Activated CD4-positive, alpha-beta memory T cell treated with anti-CD3 and anti-CD28 coated beads, Interleukin-2, amount 10 ng/mL, durations not matched to agents 7 days and 5 days (primary cell): ENCODE results near the gene UBE2Q1. TPM values are rescaled to one million over a fixed set of nuclear protein-coding genes. Genes with fewer than 3 reads are reported as not detected.
"Not testable (repeated sequence)": the region's sequence is repeated elsewhere in the genome, so short reads cannot be mapped to it uniquely, and the experiment has no call there.

ENCODE experiments used
- CTCF ChIA-PET: fragments of 350-600 bp; sonication (Branson Sonifier 250); formaldehyde crosslinking; loops from one replicate; lab custom pipeline; 2021; ENCODE audit warnings: antibody characterized with exemption, inconsistent platforms; lab: Charles Lee
- POLR2A ChIA-PET: fragments of 350-600 bp; sonication (Branson Sonifier 250); formaldehyde crosslinking; loops from one replicate; lab custom pipeline; 2021; ENCODE audit warnings: antibody characterized with exemption; lab: Charles Lee
- DNase-seq: peaks from one replicate; pipeline ENCODE4 v3.0.0-alpha.2; 2020
- H3K27ac Mint-ChIP-seq: one replicate; pipeline ENCODE4 v1.8.0; 2021; ENCODE audit warnings: mild to moderate bottlenecking, mixed read lengths
- H3K27me3 Mint-ChIP-seq: one replicate; pipeline ENCODE4 v1.8.0; 2021; ENCODE audit warnings: mixed read lengths
- H3K36me3 Mint-ChIP-seq: one replicate; pipeline ENCODE4 v1.8.0; 2021; ENCODE audit warnings: low read depth, mixed read lengths
- H3K4me1 Mint-ChIP-seq: one replicate; pipeline ENCODE4 v1.8.0; 2021; ENCODE audit warnings: mixed read lengths
- H3K4me3 Mint-ChIP-seq: one replicate; pipeline ENCODE4 v1.8.0; 2021; ENCODE audit warnings: mild to moderate bottlenecking, mixed read lengths
- H3K9me3 Mint-ChIP-seq: one replicate; pipeline ENCODE4 v1.8.0; 2021; ENCODE audit warnings: mixed read lengths
- total RNA-seq, 2 experiments: library from RNA; stranded (reverse); gene quantifications; one replicate each; pipeline ENCODE4 v1.2.3, GENCODE V29; 2021

Gene UBE2Q1
- total RNA-seq, 2 experiments from 2014 or later: 118 to 122 TPM

GRCh38 chr1:154546264-154547063, 12.0 kb downstream of the UBE2Q1 start:
- peak; percentile 58 for DNase-seq
- Mint-ChIP-seq H3K4me3 (no peak overlapping the region), H3K4me1 (peaks cover 12% of the 10 kb centered on the region), H3K36me3 (peaks cover 29% of the 10 kb centered on the region), H3K27ac (no peak overlapping the region), H3K27me3 (peaks cover 4% of the 10 kb centered on the region), H3K9me3 (no peaks in the 10 kb centered on the region)
- CTCF ChIA-PET: interaction anchor here (0.6 to 5.6 kb wide), 23 partner anchors 7 to 361 kb away, joined by 3 to 111 read pairs (median 4); partner anchors contain the start of gene HAX1
- POLR2A ChIA-PET: interaction anchor here (0.7 kb wide), 1 partner anchor 65 kb away, joined by 4 read pairs; no protein-coding TSS in a partner anchor

DNA sequence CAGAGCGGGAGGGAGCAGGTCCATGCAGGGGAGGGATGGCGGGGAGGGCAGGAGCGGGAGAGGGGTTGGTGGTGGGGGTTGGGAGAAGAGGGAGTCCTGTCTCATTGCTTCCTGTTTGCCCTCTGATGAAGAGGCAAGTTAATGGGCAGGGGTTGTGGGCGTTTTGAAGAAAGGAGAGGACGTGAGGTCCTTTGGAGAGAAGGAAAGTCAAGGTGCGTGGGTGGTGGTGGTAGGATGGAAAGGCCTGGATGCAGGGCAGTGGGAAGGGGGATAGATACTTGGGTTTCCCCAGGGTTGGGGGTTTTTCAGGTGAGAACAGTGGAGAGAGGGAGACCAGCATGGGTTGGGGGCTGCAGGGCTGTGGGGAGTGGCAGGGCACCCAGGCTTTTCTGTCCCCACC, 17.2 kb downstream of the UBE2Q1 start:
- no peaks in the 10 kb centered on the region for H3K4me1 Mint-ChIP-seq
- ChIA-PET CTCF (interaction anchor here (2.3 kb wide), 1 partner anchor 61 kb away, joined by 11 read pairs; no protein-coding TSS in a partner anchor), POLR2A (no interaction called here)

GRCh38 chr1:154539486-154540483, 18.7 kb downstream of the UBE2Q1 start:
- Mint-ChIP-seq H3K27me3 (peaks cover 32% of the 10 kb centered on the region), H3K9me3 (no peaks in the 10 kb centered on the region), H3K4me1 (no peaks in the 10 kb centered on the region), H3K27ac (no peak overlapping the region), H3K4me3 (no peak overlapping the region), H3K36me3 (no peaks in the 10 kb centered on the region)
- POLR2A ChIA-PET: no interaction called here
- CTCF ChIA-PET: interaction anchor here (1.0 kb wide), 1 partner anchor 60 kb away, joined by 6 read pairs; no protein-coding TSS in a partner anchor
- no peak for DNase-seq

More for the DNA sequence above, 17.2 kb downstream of the UBE2Q1 start:
- H3K27me3 Mint-ChIP-seq: peaks cover 26% of the 10 kb centered on the region
- H3K36me3 Mint-ChIP-seq: no peaks in the 10 kb centered on the region
- no peak for DNase-seq
- H3K4me3 Mint-ChIP-seq: no peak overlapping the region
- H3K9me3 Mint-ChIP-seq: no peaks in the 10 kb centered on the region
- H3K27ac Mint-ChIP-seq: no peak overlapping the region

- Mint-ChIP-seq H3K4me3 (no peak overlapping the region), H3K27me3 (peaks cover 35% of the 10 kb centered on the region), H3K36me3 (no peaks in the 10 kb centered on the region), H3K27ac (no peak overlapping the region), H3K4me1 (no peaks in the 10 kb centered on the region), H3K9me3 (no peaks in the 10 kb centered on the region)
- DNase-seq: no peak
- POLR2A ChIA-PET: no interaction called here
- CTCF ChIA-PET: interaction anchor here (2.3 kb wide), 1 partner anchor 10 kb away, joined by 5 read pairs; no protein-coding TSS in a partner anchor
These were observed 21.9 kb downstream of the UBE2Q1 start for GRCh38 chr1:154536570-154536969.

DNA sequence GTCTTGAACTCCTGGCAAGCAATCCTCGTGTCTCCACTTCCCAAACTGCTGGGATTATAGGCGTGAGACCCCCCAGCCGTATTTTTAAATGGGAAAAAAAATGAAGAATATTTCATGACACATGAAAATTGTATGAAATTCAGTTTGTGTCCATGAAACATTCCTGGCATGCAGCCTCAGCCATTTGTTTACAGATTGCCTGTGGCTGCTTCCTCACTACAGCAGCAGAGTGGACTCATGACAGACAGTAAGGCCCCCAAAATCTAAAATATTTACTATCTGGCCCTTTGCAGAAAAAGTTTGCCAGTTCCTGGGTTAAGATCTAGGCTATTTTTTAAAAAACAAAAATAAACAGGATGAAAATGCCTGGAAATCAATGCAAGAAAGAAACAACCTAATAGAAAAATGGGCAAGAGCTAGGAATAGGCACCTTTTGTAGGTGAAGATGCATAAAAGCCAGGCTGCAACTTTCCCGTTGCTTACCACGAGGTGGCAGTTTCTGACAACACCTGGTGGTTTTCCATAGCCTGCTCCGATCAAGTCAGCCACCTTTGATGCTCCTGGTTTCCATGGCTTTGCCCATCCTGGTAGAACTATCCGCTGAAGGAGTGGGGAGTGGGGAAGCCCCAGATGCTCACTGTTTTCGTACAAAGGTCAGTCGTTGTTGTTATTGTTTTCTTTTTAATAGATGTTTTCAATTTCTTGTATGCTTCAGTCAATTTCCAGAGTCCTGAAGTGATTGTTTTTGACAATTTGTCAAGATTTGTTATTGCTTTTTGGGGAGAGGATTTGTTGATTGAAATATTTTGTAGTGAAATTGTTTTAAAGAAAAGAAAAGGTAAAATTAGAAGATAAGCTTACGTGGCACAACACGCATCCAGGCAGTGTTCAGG, 24.3 kb downstream of the UBE2Q1 start:
- Mint-ChIP-seq H3K4me3 (no peak overlapping the region), H3K36me3 (no peaks in the 10 kb centered on the region), H3K9me3 (no peaks in the 10 kb centered on the region), H3K27ac (no peak overlapping the region), H3K4me1 (no peaks in the 10 kb centered on the region), H3K27me3 (peaks cover 23% of the 10 kb centered on the region)
- POLR2A ChIA-PET: no interaction called here
- CTCF ChIA-PET: interaction anchor here (1.2 to 2.3 kb wide), 3 partner anchors 13 to 53 kb away, joined by 3 to 5 read pairs (median 3); no protein-coding TSS in a partner anchor
- DNase-seq: no peak

- CTCF ChIA-PET: interaction anchor here (0.8 kb wide), 1 partner anchor 15 kb away, joined by 3 read pairs; no protein-coding TSS in a partner anchor
- peaks cover 24% of the 10 kb centered on the region for H3K27me3 Mint-ChIP-seq
- H3K27ac Mint-ChIP-seq, H3K4me1 Mint-ChIP-seq, H3K9me3 Mint-ChIP-seq, DNase-seq, POLR2A ChIA-PET, H3K36me3 Mint-ChIP-seq, H3K4me3 Mint-ChIP-seq: not testable (repeated sequence)
These were observed 26.5 kb downstream of the UBE2Q1 start for GRCh38 chr1:154531950-154532349.

GRCh38 chr1:154529308-154529707, 29.2 kb downstream of the UBE2Q1 start:
- no peak for DNase-seq
- ChIA-PET CTCF (no interaction called here), POLR2A (no interaction called here)
- H3K4me3 Mint-ChIP-seq: no peak overlapping the region
- no peaks in the 10 kb centered on the region for H3K4me1 Mint-ChIP-seq
- no peaks in the 10 kb centered on the region for H3K36me3 Mint-ChIP-seq
- no peaks in the 10 kb centered on the region for H3K9me3 Mint-ChIP-seq
- H3K27me3 Mint-ChIP-seq: peaks cover 13% of the 10 kb centered on the region
- no peak overlapping the region for H3K27ac Mint-ChIP-seq

GRCh38 chr1:154527192-154527591, 31.3 kb downstream of the UBE2Q1 start:
- ChIA-PET POLR2A (no interaction called here), CTCF (no interaction called here)
- no peaks in the 10 kb centered on the region for H3K9me3 Mint-ChIP-seq
- H3K36me3 Mint-ChIP-seq: no peaks in the 10 kb centered on the region
- H3K27ac Mint-ChIP-seq: no peak overlapping the region
- H3K27me3 Mint-ChIP-seq: peaks cover 24% of the 10 kb centered on the region
- H3K4me3 Mint-ChIP-seq: no peak overlapping the region
- no peak for DNase-seq
- no peaks in the 10 kb centered on the region for H3K4me1 Mint-ChIP-seq

GRCh38 chr1:154524881-154525280, 33.6 kb downstream of the UBE2Q1 start:
- POLR2A ChIA-PET: interaction anchor here (1.4 kb wide), 1 partner anchor 35 kb away, joined by 3 read pairs; no protein-coding TSS in a partner anchor
- Mint-ChIP-seq H3K27ac (no peak overlapping the region), H3K4me1 (no peaks in the 10 kb centered on the region), H3K36me3 (no peaks in the 10 kb centered on the region), H3K4me3 (no peak overlapping the region), H3K9me3 (no peaks in the 10 kb centered on the region), H3K27me3 (peaks cover 32% of the 10 kb centered on the region)
- CTCF ChIA-PET: interaction anchor here (0.9 kb wide), 1 partner anchor 22 kb away, joined by 3 read pairs; no protein-coding TSS in a partner anchor
- no peak for DNase-seq

DNA sequence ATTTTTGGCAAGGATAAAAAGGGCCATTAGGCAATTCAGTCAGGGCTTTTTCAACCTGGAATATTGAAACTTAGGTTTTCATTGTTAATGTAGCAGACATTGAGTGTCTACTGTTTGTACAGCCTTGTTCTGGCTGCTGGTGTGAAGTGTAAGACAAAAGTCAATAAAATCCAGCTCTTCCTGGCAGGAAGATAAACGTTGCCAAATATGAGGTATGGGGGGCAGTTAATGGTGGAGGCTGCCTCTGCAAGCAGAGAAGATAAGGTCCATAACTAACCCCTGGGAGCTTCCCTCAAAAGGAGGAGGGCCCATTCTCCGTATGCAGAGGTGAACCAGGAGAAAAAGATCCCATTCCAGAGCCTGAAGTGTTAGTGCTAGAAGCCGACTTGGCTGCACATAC, 36.8 kb downstream of the UBE2Q1 start:
- no peaks in the 10 kb centered on the region for H3K36me3 Mint-ChIP-seq
- peaks cover 39% of the 10 kb centered on the region for H3K27me3 Mint-ChIP-seq
- DNase-seq: no peak
- H3K4me1 Mint-ChIP-seq: peaks cover 2% of the 10 kb centered on the region
- ChIA-PET POLR2A (no interaction called here), CTCF (no interaction called here)
- no peak overlapping the region for H3K27ac Mint-ChIP-seq
- no peak overlapping the region for H3K4me3 Mint-ChIP-seq
- H3K9me3 Mint-ChIP-seq: no peaks in the 10 kb centered on the region

- ChIA-PET CTCF (interaction anchor here (1.2 kb wide), 1 partner anchor 41 kb away, joined by 3 read pairs; no protein-coding TSS in a partner anchor), POLR2A (no interaction called here)
- Mint-ChIP-seq H3K9me3 (no peaks in the 10 kb centered on the region), H3K4me1 (peaks cover 2% of the 10 kb centered on the region), H3K4me3 (no peak overlapping the region), H3K27me3 (peaks cover 47% of the 10 kb centered on the region), H3K36me3 (no peaks in the 10 kb centered on the region), H3K27ac (no peak overlapping the region)
- no peak for DNase-seq
These were observed 38.1 kb downstream of the UBE2Q1 start for GRCh38 chr1:154520333-154520732.

- peaks cover 48% of the 10 kb centered on the region for H3K27me3 Mint-ChIP-seq
- no peak for DNase-seq
- ChIA-PET CTCF (interaction anchor here (1.2 kb wide), 1 partner anchor 40 kb away, joined by 3 read pairs; no protein-coding TSS in a partner anchor), POLR2A (no interaction called here)
- H3K4me1 Mint-ChIP-seq: peaks cover 2% of the 10 kb centered on the region
- H3K4me3 Mint-ChIP-seq: no peak overlapping the region
- no peak overlapping the region for H3K27ac Mint-ChIP-seq
- H3K9me3 Mint-ChIP-seq: no peaks in the 10 kb centered on the region
- H3K36me3 Mint-ChIP-seq: no peaks in the 10 kb centered on the region
These were observed 38.9 kb downstream of the UBE2Q1 start for GRCh38 chr1:154519591-154519991.
